GM21447 (cell line): ENCODE results near the gene NCAPD2.
"Not testable (repeated sequence)": the region's sequence is repeated elsewhere in the genome, so short reads cannot be mapped to it uniquely, and the experiment has no call there.

Experiments
- ATAC-seq: cut with Tn5 transposase; IDR thresholded peaks from one replicate; pipeline ENCODE4 v1.9.1; 2021; ENCODE audit not compliant: unreplicated experiment

NCAPD2 gene

GRCh38 chr12:6489449-6489848 lies 4.5 kb upstream of the NCAPD2 start:
- ATAC-seq: no peak

GRCh38 chr12:6490673-6491072 lies 3.2 kb upstream of the NCAPD2 start:
- ATAC-seq: not testable (repeated sequence)

GRCh38 chr12:6492838-6493496 lies 935 bp upstream of the NCAPD2 start, which contains the start of gene MRPL51:
Gene MRPL51, minus strand, starts transcription at chr12:6493262. Its CDS starts 126 bp downstream, at chr12:6493136.
- peak; percentile 68 for ATAC-seq

- ATAC-seq: no peak
These were observed 399 bp downstream of the NCAPD2 start for GRCh38 chr12:6494258-6494743.

GRCh38 chr12:6494968-6495367 lies 1.1 kb downstream of the NCAPD2 start:
- no peak for ATAC-seq

- not testable (repeated sequence) for ATAC-seq
These were observed 3.4 kb downstream of the NCAPD2 start for GRCh38 chr12:6497291-6497690.

GRCh38 chr12:6500466-6500865 lies 6.6 kb downstream of the NCAPD2 start:
- no peak for ATAC-seq

GRCh38 chr12:6507102-6507998 lies 13.4 kb downstream of the NCAPD2 start:
- no peak for ATAC-seq

GRCh38 chr12:6508087-6508486 lies 14.2 kb downstream of the NCAPD2 start:
- no peak for ATAC-seq

GRCh38 chr12:6520186-6520585 lies 26.3 kb downstream of the NCAPD2 start:
- ATAC-seq: no peak

- no peak for ATAC-seq
These were observed 28.3 kb downstream of the NCAPD2 start for GRCh38 chr12:6522193-6522592.

- ATAC-seq: no peak
These were observed 29.8 kb downstream of the NCAPD2 start for GRCh38 chr12:6523708-6524107.

GRCh38 chr12:6524648-6525047 lies 30.7 kb downstream of the NCAPD2 start:
- ATAC-seq: no peak

GRCh38 chr12:6526201-6526600 lies 32.3 kb downstream of the NCAPD2 start:
- no peak for ATAC-seq

GRCh38 chr12:6526766-6527525 lies 33.0 kb downstream of the NCAPD2 start:
- ATAC-seq: no peak

GRCh38 chr12:6527711-6528110 lies 33.8 kb downstream of the NCAPD2 start:
- no peak for ATAC-seq

- no peak for ATAC-seq
These were observed 34.8 kb downstream of the NCAPD2 start for GRCh38 chr12:6528539-6529235.

GRCh38 chr12:6529291-6529737 lies 35.4 kb downstream of the NCAPD2 start:
- ATAC-seq: no peak

GRCh38 chr12:6530576-6531260 lies 36.8 kb downstream of the NCAPD2 start:
- no peak for ATAC-seq
